GM18873 (cell line): ENCODE data around the gene TRAPPC11.
A peak's percentile ranks its signal among the peaks of the same experiment; 100 is the strongest.

ENCODE experiments used
- ATAC-seq: cut with Tn5 transposase; IDR thresholded peaks from one replicate; pipeline ENCODE4 v1.9.1; 2021; ENCODE audit warnings: mild to moderate bottlenecking, moderate library complexity, moderate number of reproducible peaks; ENCODE audit not compliant: unreplicated experiment, low FRiP score

The TRAPPC11 gene

GRCh38 chr4:183636923-183637322 is 22.2 kb upstream of the TRAPPC11 start:
- ATAC-seq = no peak

- no peak for ATAC-seq
Observed at GRCh38 chr4:183637461-183637860, 21.6 kb upstream of the TRAPPC11 start.

GRCh38 chr4:183638436-183638835 is 20.7 kb upstream of the TRAPPC11 start:
- ATAC-seq = no peak

- no peak for ATAC-seq
Observed at GRCh38 chr4:183639291-183639690, 19.8 kb upstream of the TRAPPC11 start.

GRCh38 chr4:183645326-183645725 is 13.8 kb upstream of the TRAPPC11 start:
- ATAC-seq = no peak

- no peak for ATAC-seq
Observed at GRCh38 chr4:183657564-183657963, 1.5 kb upstream of the TRAPPC11 start.

- ATAC-seq = peak; percentile 29
Observed at GRCh38 chr4:183658362-183659028, 598 bp upstream of the TRAPPC11 start.

- ATAC-seq = no peak
Observed at GRCh38 chr4:183659872-183660242, 764 bp downstream of the TRAPPC11 start.

GRCh38 chr4:183666088-183666487 is 7.0 kb downstream of the TRAPPC11 start:
- no peak for ATAC-seq

- ATAC-seq = no peak
Observed at GRCh38 chr4:183670251-183670650, 11.2 kb downstream of the TRAPPC11 start.

GRCh38 chr4:183670960-183671555 is 12.0 kb downstream of the TRAPPC11 start:
- no peak for ATAC-seq

- no peak for ATAC-seq
Observed at GRCh38 chr4:183674153-183674552, 15.1 kb downstream of the TRAPPC11 start.

GRCh38 chr4:183675625-183676024 is 16.5 kb downstream of the TRAPPC11 start:
- no peak for ATAC-seq

- ATAC-seq = no peak
Observed at GRCh38 chr4:183681119-183681518, 22.0 kb downstream of the TRAPPC11 start.

GRCh38 chr4:183686461-183686860 is 27.4 kb downstream of the TRAPPC11 start:
- ATAC-seq = no peak

- no peak for ATAC-seq
Observed at GRCh38 chr4:183688216-183688615, 29.1 kb downstream of the TRAPPC11 start.

GRCh38 chr4:183691006-183691405 is 31.9 kb downstream of the TRAPPC11 start:
- ATAC-seq = no peak

- no peak for ATAC-seq
Observed at GRCh38 chr4:183691897-183692296, 32.8 kb downstream of the TRAPPC11 start.

- ATAC-seq = no peak
Observed at GRCh38 chr4:183698909-183699308, 39.8 kb downstream of the TRAPPC11 start.

GRCh38 chr4:183700407-183700806 is 41.3 kb downstream of the TRAPPC11 start:
- ATAC-seq = no peak

GRCh38 chr4:183702492-183702891 is 43.4 kb downstream of the TRAPPC11 start:
- no peak for ATAC-seq

GRCh38 chr4:183714626-183715025 is 55.5 kb downstream of the TRAPPC11 start:
- no peak for ATAC-seq
